Epidermal melanocyte (primary cell): ENCODE results near the gene FANK1.
"Not testable (repeated sequence)": the region's sequence is repeated elsewhere in the genome, so short reads cannot be mapped to it uniquely, and the experiment has no call there.

ENCODE experiments used
- DNase-seq: peaks from one replicate; pipeline ENCODE4 v3.0.0; 2011; ENCODE audit warnings: low spot score; ENCODE audit not compliant: insufficient read length

Gene FANK1

GRCh38 chr10:125927265-125927664, 30.9 kb downstream of the FANK1 start:
- DNase-seq = not testable (repeated sequence)

GRCh38 chr10:125928928-125929585, 32.7 kb downstream of the FANK1 start:
- DNase-seq = no peak

- DNase-seq = no peak
These were observed 33.3 kb downstream of the FANK1 start for GRCh38 chr10:125929618-125930017.

DNA sequence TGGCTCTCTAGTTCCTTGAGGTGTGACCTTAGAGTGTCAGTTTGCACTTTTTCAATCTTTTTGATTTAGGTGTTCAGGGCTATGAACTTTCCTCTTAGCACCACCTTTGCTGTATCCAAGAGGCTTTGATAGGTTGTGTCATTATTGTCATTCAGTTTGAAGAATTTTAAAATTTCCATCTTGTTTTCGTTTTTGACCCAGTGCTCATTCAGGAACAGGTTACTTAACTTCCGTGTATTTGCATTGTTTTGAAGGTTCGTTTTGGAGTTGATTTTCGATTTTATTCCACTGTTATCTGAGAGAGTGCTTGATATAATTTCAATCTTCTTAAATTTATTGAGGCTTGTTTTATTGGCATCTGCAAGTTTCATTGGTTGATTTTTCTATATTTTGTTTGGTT, 37.3 kb downstream of the FANK1 start:
- DNase-seq = no peak

DNA sequence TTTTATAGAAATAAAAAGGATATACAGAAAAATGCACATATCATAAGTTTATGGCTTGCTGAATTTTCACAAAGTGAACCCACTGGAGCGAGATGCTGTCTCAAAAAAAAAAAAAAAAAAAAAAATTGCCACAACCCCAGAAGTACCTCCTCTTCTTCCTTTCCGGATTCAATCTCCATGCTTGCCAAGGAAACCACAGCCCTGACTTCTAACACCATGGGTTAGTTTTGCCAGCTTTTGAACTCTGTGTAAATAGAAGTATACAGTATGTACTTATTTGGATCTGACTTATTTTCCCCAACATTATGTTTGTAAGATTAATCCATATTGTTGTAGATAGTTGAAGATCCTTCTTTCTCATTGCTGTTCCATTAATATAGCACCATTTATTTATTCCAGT, 40.0 kb downstream of the FANK1 start:
- no peak for DNase-seq

DNA sequence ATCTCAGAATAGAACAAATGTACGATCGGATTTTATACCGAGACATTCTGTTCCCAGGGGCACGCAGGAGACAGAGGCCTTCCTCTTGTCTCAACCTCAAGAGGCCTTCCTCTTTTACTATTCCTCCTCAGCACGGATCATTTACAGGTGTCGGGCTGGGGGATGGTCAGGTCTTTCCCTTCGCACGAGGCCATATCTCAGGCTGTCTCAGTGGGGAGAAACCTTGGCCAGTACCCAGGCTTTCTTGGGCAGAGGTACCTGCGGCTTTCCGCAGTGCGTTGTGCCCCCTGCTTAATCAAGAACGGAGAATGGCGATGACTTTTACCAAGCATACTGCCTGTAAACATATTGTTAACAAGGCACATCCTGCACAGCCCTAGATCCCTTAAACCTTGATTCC, 44.2 kb downstream of the FANK1 start:
- no peak for DNase-seq

DNA sequence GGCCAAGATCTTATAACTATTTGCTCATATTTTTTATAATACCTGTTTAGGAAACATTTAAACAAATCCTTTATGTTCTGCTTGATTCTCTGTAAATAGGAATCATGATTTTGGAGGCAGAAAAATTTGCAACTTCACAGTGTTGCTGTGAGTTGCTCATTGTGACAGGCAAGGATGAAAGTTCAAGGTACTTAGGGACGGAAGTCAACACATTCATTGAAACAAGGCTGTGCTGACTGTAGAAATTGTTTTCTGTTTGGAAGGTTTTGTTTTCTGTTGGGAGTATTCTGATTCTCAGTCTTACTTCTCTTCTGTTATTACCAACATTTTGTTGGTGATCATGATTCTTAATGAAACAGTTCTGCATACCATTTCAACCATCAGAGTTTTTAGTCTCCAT, 54.9 kb downstream of the FANK1 start:
- no peak for DNase-seq

DNA sequence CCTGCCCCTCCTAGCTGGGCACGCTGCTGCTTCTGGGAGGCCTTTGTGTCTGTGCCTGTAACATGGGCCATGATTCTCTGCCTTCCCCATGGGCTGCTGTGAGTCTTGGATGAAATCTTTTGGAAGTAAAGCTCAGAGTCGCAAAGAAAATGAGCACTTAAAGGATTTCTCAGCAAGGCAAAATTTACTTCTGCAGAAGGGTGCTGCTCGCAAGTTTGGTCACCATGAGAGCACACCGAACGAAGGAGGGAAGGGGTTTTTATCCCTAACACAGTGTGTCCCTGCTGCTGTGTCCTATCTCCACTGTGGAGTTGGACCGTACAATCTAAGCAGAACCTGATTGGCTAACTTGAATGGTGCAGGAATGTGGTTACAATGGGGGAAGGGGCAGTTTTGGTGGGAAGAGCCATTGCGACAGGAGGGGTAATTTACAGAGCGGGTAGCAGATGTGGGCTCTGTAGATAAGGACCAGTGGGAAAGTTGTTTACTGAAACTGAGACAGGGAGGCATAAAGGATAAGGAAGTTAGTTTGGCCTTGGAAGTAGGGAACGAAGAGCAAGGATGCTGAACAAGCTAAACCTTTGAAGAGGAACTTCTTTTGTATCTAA, 57.5 kb downstream of the FANK1 start:
- DNase-seq = no peak

GRCh38 chr10:125955766-125956165, 59.4 kb downstream of the FANK1 start:
- no peak for DNase-seq

DNA sequence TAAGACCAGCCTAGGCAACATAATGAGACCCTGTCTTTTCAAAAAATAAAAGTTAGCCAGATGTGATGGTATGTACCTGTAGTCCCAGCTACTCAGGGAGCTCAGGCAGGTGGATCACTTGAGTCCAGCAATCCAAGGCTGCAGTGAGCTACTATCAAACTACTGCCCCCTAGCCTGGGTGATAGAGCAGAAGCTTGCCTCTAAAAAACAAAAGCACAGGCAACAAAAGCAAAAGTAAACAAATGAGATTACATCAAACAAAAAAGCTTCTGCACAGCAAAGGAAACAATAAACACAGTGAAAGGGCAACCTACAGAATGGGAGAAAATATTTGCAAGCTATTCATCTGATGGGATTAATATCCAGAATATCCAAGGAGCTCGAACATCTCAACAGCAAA, 65.4 kb downstream of the FANK1 start:
- DNase-seq = no peak

DNA sequence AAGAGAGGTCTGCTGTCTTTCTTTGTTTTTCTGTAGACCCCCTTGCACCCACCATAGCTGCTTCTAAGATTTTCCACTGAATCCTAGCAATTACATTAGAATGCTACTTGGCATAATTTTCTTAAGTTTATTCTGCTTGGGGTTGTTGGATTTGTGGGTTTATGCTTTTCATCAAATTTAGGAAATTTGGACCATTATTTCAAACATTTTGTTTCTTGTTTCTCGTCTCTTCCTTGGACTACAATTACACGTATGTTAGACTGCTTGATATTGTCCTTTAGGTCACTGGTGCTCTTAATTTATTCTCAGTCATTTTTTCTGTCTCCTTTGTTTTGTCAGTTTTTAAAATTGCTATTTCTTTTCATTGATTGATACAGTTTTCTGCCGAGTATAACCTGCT, 65.8 kb downstream of the FANK1 start:
- no peak for DNase-seq

- no peak for DNase-seq
These were observed 68.2 kb downstream of the FANK1 start for GRCh38 chr10:125964558-125964957.

DNA sequence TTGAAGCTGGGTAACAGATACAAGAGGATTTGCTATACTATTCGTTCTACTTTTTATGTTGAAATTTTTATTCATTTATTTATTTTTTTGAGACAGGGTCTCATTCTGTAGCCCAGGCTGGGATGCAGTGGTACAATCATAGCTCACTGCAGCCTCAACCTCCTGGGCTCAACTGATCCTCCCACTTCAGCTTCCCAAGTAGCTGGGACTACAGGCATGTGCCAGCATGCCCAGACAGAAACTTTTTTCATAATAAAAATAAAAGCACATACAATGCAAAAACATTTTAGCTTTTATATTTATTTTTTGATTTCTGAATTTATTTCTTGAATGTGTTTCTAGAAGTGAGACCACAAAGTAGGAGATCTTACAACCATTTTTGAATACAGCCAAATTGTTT, 71.2 kb downstream of the FANK1 start:
- DNase-seq = no peak

- not testable (repeated sequence) for DNase-seq
These were observed 73.8 kb downstream of the FANK1 start for GRCh38 chr10:125970077-125970630.

GRCh38 chr10:125976960-125977605, 80.7 kb downstream of the FANK1 start:
- DNase-seq = no peak

- no peak for DNase-seq
These were observed 83.6 kb downstream of the FANK1 start for GRCh38 chr10:125979976-125980375.

- no peak for DNase-seq
These were observed 84.2 kb downstream of the FANK1 start for GRCh38 chr10:125980521-125981035.

DNA sequence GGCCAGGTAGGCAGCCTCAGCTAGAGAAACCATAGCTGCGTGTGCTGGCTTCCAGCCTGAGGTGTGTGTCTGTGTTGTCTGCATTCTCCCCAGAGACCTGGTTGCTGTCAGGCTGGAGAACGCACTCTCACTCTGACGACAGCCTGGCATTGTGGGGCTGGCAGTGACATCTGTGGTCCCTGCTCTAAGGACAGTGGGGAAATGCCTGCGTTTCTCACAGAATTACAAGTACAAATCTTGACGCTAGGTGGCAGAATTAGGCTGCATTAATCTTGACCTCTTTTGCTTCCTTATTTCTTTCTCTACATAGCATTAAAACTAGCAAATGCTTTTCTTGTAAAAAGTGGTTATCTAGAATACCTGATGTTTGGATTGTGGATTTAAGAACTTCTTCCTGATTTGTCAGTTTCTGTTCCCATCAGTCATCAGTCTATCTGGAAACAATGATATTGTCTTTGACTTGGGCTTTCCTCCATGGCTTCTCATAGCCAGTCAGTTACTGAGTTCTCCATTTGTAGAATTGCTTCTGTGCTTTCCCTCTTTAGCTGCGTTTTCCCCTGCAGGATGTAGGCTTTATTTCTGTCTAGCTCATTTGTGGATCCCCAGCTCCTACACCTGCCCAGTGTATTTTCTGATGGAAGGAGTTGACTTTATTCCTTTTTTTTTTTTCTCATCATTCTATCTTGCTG, 86.0 kb downstream of the FANK1 start:
- DNase-seq = peak; percentile 36

GRCh38 chr10:125983161-125983560, 86.8 kb downstream of the FANK1 start:
- DNase-seq = no peak

DNA sequence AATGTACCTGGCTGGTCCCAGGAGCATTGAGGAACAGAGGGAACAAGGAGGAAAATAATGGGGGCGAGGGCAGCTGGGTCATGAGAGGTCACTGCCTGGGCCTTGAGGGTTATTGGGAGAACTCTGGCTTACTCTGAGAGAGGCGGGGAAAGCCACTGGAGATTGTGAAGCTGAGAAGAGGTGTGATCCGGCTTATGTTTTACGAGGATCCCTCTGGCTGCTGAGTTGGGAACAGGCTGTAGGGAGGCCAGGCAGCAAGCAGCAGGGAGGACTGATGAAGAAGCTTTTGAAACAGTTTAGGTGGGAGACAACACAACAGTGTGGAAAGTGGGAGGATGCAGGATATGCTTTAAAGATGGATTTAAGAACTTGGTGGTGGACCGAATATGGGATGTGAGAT, 87.3 kb downstream of the FANK1 start:
- no peak for DNase-seq

GRCh38 chr10:125984346-125984745, 88.0 kb downstream of the FANK1 start:
- no peak for DNase-seq
